ENCODE results near the gene OPCML.

The OPCML gene

DNA sequence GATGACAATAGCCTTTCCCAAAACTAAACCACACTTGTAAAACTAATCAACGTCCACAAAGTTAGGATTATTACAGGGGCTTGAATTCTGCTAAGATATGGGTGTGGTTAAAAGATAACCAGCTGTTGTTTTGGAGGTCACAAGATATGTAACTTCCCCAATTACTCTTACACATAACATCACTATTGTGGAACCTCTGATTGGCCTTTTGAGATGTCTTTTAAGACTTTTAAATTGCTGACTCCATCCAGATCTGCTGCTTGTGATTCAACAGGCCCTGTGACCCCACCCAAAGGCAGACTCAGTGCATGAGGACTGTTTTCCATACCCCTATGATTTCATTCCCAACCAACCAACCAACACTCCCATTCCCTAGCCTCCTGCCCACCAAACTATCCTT is 893.9 kb downstream of the OPCML start:
- TF ChIP-seq, protein P1, sequence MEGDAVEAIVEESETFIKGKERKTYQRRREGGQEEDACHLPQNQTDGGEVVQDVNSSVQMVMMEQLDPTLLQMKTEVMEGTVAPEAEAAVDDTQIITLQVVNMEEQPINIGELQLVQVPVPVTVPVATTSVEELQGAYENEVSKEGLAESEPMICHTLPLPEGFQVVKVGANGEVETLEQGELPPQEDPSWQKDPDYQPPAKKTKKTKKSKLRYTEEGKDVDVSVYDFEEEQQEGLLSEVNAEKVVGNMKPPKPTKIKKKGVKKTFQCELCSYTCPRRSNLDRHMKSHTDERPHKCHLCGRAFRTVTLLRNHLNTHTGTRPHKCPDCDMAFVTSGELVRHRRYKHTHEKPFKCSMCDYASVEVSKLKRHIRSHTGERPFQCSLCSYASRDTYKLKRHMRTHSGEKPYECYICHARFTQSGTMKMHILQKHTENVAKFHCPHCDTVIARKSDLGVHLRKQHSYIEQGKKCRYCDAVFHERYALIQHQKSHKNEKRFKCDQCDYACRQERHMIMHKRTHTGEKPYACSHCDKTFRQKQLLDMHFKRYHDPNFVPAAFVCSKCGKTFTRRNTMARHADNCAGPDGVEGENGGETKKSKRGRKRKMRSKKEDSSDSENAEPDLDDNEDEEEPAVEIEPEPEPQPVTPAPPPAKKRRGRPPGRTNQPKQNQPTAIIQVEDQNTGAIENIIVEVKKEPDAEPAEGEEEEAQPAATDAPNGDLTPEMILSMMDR (IDR thresholded peaks at IDR 0.05; ENCODE audit: insufficient read depth, low read depth, low read length, missing control alignments) = no peak
- no peak for DNase-seq (ENCODE audit: low read depth)
- no peak overlapping the region for H3K4me3 ChIP-seq (ENCODE audit: low read length)

DNA sequence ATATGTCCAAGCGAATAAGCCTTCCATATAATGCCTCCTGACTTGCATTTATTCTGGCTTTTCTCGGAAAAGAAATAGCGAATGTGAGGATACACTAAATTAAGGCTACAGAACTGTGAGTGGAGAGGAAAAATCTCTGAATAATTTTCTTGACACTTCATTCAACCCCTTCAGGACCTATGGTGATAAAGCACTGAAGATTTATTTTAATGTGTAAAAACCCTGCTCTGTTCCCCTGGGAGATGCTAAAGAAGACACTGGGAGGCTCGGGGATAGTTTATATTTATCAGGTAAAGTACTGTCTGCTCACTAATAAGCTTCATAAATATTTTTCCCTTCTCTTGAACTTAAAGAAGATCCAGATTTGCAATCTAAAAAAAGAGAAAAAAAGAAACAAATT is 895.8 kb downstream of the OPCML start:
- TF ChIP-seq, protein P1 (IDR thresholded peaks at IDR 0.05; ENCODE audit: insufficient read depth, low read depth, low read length, missing control alignments) = no peak
- H3K4me3 ChIP-seq (ENCODE audit: low read length) = no peak overlapping the region
- DNase-seq (ENCODE audit: low read depth) = no peak

DNA sequence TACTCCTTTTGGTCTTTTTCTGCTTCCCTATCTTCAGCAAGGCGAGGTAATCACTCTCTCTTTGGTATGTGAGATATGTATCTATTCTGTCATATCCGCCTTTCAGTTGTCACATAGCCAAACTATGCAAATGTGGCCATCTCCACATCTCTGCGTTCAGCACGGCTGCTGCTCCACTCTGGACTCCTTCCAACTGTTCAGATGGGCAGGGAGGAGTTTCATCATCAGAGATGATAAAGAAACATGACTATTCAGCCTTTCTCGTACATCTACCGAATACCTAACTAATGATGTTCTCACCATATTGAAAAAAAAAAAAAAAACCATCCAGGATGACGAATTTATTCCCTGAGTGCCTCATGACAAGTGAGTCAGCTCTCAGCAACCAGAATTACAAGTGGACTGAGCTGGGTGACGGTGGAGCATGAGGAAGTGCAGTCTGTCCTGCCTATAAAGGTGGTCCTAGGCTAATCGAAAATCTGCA is 899.6 kb downstream of the OPCML start:
- TF ChIP-seq, protein P1 (IDR thresholded peaks at IDR 0.05; ENCODE audit: insufficient read depth, low read depth, low read length, missing control alignments) = no peak
- DNase-seq (ENCODE audit: low read depth) = peak; percentile 86
- no peak overlapping the region for H3K4me3 ChIP-seq (ENCODE audit: low read length)

DNA sequence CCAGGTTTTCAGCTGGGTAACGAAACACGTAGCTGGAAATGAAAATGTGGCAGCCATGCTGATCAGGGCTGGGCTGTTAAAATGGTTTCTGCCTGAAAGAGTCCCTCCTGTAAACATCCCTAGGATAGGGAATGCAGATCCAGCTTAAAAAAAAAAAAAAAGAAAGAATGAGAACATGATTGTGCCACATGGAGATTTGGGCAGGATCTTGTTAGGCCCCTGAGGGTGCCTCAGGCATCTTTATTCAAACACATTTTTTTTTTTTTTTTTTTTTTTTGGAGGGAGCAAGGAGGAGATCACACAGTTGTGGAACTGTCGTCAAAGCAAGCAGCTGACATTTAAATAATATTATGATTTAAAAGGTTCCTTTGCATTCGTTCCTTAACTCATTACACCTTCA is 900.3 kb downstream of the OPCML start:
- no peak overlapping the region for H3K4me3 ChIP-seq (ENCODE audit: low read length)
- no peak for DNase-seq (ENCODE audit: low read depth)
- TF ChIP-seq, protein P1 (IDR thresholded peaks at IDR 0.05; ENCODE audit: insufficient read depth, low read depth, low read length, missing control alignments) = no peak

DNA sequence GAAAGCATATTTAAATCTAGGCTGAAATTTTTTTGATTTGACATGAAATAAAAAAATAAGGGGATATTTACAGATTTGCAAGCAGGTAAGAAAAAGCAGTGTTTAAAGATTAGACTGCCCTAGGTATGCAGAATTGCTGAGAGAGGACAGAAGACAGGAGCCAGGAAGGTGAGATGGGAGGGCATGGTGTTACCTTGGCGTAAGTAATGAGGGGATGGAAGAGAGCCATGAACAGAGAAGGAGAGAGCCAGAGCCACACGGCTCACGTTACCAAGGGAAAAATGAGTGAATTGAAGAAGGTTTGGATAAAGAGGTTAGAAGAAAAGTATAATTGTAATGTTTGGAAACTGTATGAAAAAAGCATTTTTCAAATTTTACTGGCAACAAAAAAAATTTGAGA is 904.3 kb downstream of the OPCML start:
- TF ChIP-seq, protein P1 (IDR thresholded peaks at IDR 0.05; ENCODE audit: insufficient read depth, low read depth, low read length, missing control alignments) = no peak
- no peak for DNase-seq (ENCODE audit: low read depth)
- no peak overlapping the region for H3K4me3 ChIP-seq (ENCODE audit: low read length)

DNA sequence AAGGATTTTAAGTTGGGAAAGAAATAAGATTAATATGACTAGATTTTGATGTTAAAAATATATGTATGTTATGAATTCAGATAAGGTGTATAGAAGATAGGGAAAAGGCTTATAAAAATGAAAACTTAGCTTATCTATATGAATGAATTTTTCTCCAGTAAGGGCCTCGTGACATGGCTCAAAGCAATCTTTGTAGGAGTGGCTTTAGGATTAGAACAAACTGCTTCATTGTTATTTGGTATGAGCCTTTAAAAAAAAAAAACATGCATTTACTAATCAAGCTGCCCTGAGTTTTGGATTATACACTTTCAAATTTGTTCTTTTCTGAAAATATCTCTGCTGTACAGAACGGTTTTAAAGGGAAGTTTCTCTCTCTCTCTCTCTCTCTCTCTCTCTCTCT is 905.9 kb downstream of the OPCML start:
- DNase-seq (ENCODE audit: low read depth) = no peak
- TF ChIP-seq, protein P1 (IDR thresholded peaks at IDR 0.05; ENCODE audit: insufficient read depth, low read depth, low read length, missing control alignments) = no peak
- no peak overlapping the region for H3K4me3 ChIP-seq (ENCODE audit: low read length)

DNA sequence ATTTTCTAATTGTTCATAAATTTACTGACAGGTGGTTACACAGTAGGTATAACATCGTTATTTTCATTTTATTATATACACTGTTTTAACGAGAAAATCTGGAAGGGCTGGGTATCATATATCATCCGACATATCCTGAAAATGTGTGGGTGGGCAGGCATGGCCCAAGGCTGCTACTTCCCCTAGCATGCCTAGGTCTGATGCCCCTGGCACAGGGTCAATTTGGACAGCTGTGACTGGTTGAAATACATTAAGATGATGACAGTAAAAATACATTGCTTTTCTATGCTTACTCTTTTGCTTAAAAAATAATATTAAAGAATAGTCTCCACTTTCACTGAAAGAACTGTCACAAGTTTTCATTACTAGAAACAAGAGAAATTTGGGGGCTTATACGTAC is 908.8 kb downstream of the OPCML start:
- DNase-seq (ENCODE audit: low read depth) = no peak
- TF ChIP-seq, protein P1 (IDR thresholded peaks at IDR 0.05; ENCODE audit: insufficient read depth, low read depth, low read length, missing control alignments) = no peak
- H3K4me3 ChIP-seq (ENCODE audit: low read length) = no peak overlapping the region

Data from epithelial cell of esophagus (primary cell).